Mesenchymal stem cell (in vitro differentiated cells and primary cell): ENCODE measurements around the gene KANSL2.
A peak's percentile ranks its signal among the peaks of the same experiment; 100 is the strongest.

Experiments
- DNase-seq: peaks from one replicate; pipeline ENCODE4 v3.0.0-alpha.2; 2013
- H2AFZ ChIP-seq: one replicate; pipeline ENCODE4 v1.6.1; 2013; ENCODE audit warnings: low read depth, mild to moderate bottlenecking, control low read depth, inconsistent platforms, low read length, moderate library complexity
- H2AK5ac ChIP-seq: 2 replicates; pipeline ENCODE4 v1.6.1; 2013; ENCODE audit warnings: low read length, moderate library complexity, mild to moderate bottlenecking, inconsistent platforms; ENCODE audit not compliant: severe bottlenecking
- H2BK120ac ChIP-seq: one replicate; pipeline ENCODE4 v1.6.1; 2013; ENCODE audit warnings: low read depth, mild to moderate bottlenecking, inconsistent platforms, low read length, moderate library complexity
- H2BK12ac ChIP-seq, 2 experiments: one replicate each; pipeline ENCODE4 v1.6.1; 2013; ENCODE audit warnings: inconsistent platforms in 2 of 2, low read length in 2 of 2, mild to moderate bottlenecking in 2 of 2, moderate library complexity in 2 of 2, control low read depth in 1 of 2
- H2BK15ac ChIP-seq: one replicate; pipeline ENCODE4 v1.6.1; 2013; ENCODE audit warnings: mild to moderate bottlenecking, low read depth, inconsistent platforms; ENCODE audit not compliant: poor library complexity, severe bottlenecking
- H2BK5ac ChIP-seq: 2 replicates; pipeline ENCODE4 v1.6.1; 2013; ENCODE audit warnings: low read depth, mild to moderate bottlenecking, low read length, control low read depth, inconsistent platforms; ENCODE audit not compliant: poor library complexity, severe bottlenecking
- H3K14ac ChIP-seq, 2 experiments: one replicate each; pipeline ENCODE4 v1.6.1; 2013; ENCODE audit warnings: inconsistent platforms in 2 of 2, low read length in 2 of 2, control low read depth in 1 of 2, mild to moderate bottlenecking in 1 of 2, moderate library complexity in 1 of 2
- H3K18ac ChIP-seq, 2 experiments: one replicate each; pipeline ENCODE4 v1.6.1; 2013; ENCODE audit warnings: inconsistent platforms in 2 of 2, low read length in 2 of 2, control low read depth in 1 of 2, low read depth in 1 of 2, mild to moderate bottlenecking in 1 of 2
- H3K23ac ChIP-seq, 2 experiments: one replicate each; pipeline ENCODE4 v1.6.1; 2013; ENCODE audit warnings: inconsistent platforms in 2 of 2, low read length in 2 of 2, mild to moderate bottlenecking in 2 of 2, moderate library complexity in 2 of 2, control low read depth in 1 of 2
- H3K27ac ChIP-seq: 2 replicates; pipeline ENCODE4 v1.5.1; 2013; ENCODE audit warnings: mild to moderate bottlenecking, moderate library complexity, low read length, control low read depth, inconsistent platforms; ENCODE audit not compliant: poor library complexity, severe bottlenecking
- H3K27me3 ChIP-seq, 2 experiments: 2 replicates each; pipeline versions ENCODE4 v1.6.1 to v1.7.0; 2013; ENCODE audit warnings: low read length in 2 of 2, mild to moderate bottlenecking in 2 of 2, moderate library complexity in 2 of 2, control low read depth in 1 of 2, inconsistent platforms in 1 of 2; ENCODE audit not compliant: control insufficient read depth in 1 of 2, insufficient read depth in 1 of 2
- H3K36me3 ChIP-seq, 2 experiments: 2 replicates each; pipeline versions ENCODE4 v1.6.1 to v1.7.0; 2013; ENCODE audit warnings: low read length in 2 of 2, control low read depth in 1 of 2, inconsistent platforms in 1 of 2, low read depth in 1 of 2, mild to moderate bottlenecking in 1 of 2; ENCODE audit not compliant: insufficient read depth in 2 of 2, control insufficient read depth in 1 of 2
- H3K4ac ChIP-seq, 2 experiments: one replicate each; pipeline ENCODE4 v1.6.1; 2013; ENCODE audit warnings: inconsistent platforms in 2 of 2, low read length in 2 of 2, mild to moderate bottlenecking in 2 of 2, moderate library complexity in 2 of 2, control low read depth in 1 of 2, low read depth in 1 of 2
- H3K4me1 ChIP-seq: 2 replicates; pipeline ENCODE4 v1.6.1; 2013; ENCODE audit warnings: low read depth, low read length, control low read depth; ENCODE audit not compliant: control insufficient read depth, insufficient read depth
- H3K4me2 ChIP-seq: 2 replicates; pipeline ENCODE4 v1.6.1; 2013; ENCODE audit warnings: low read length, mild to moderate bottlenecking, inconsistent platforms; ENCODE audit not compliant: poor library complexity, severe bottlenecking
- H3K4me3 ChIP-seq, 2 experiments: 2 replicates each; pipeline versions ENCODE4 v1.5.1 to v1.7.0; 2013; ENCODE audit warnings: low read length in 2 of 2, mild to moderate bottlenecking in 2 of 2, control low read depth in 1 of 2, low read depth in 1 of 2; ENCODE audit not compliant: insufficient read depth in 1 of 2
- H3K79me1 ChIP-seq: replicated peaks from 2 replicates; pipeline ENCODE4 v1.6.1; 2013; ENCODE audit warnings: mild to moderate bottlenecking, control low read depth, low read length, inconsistent platforms; ENCODE audit not compliant: poor library complexity, severe bottlenecking
- H3K9ac ChIP-seq: 2 replicates; pipeline ENCODE4 v1.7.0; 2013; ENCODE audit warnings: mild to moderate bottlenecking, low read length, moderate library complexity
- H3K9me3 ChIP-seq: 2 replicates; pipeline ENCODE4 v1.7.0; 2013; ENCODE audit warnings: mild to moderate bottlenecking, low read length; ENCODE audit not compliant: control insufficient read depth
- H4K8ac ChIP-seq: one replicate; pipeline ENCODE4 v1.6.1; 2013; ENCODE audit warnings: inconsistent platforms, mild to moderate bottlenecking, low read length, moderate library complexity
- H4K91ac ChIP-seq: one replicate; pipeline ENCODE4 v1.6.1; 2013; ENCODE audit warnings: mild to moderate bottlenecking, low read length, inconsistent platforms
- WGBS: methylation state at CpG from one replicate; pipeline ENCODE4 v1.1.7; 2013; ENCODE audit warnings: mixed read lengths; 5-methylcytosine and 5-hydroxymethylcytosine counted together

Gene KANSL2

DNA sequence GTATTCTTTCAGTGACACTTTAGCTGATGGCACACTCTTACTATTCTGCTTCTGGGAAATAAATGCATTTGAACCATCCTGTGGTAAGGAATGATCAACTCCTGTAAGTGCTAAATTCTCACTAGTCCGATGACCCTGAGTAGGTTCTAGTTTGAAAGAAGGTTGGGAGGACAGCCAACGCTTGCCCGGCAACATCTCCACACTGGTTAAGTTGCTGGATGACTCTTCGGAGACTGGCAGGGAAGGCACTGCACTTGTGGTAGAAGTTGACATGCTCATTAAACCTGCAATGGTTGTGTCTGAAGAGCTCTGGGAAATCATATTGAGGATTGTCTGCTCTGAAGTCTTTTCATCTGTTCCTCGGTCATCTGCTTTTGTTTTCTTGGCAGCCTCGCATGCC, 12.0 kb upstream of the KANSL2 start:
- WGBS: 98% methylated on average over 6 of the region's 6 CpGs

DNA sequence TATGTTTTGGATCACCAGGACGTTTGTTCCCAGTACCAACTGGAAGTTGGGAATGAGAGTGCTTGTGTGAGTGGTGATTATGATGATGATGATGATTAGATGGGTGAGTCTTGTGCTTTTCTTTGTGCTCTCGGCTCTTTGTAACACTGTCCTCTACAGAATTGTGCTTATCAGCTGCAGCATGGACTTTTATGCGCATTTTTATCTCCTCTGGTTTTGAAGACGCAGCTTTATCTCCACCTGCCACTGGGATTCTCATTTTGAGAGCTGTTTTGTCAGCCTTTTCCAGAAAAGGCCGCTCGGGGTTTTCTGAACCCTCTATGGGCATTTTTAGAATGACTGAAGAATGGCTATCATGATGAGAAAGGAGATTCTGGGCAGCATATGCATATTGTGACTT, 11.5 kb upstream of the KANSL2 start:
- Histone ChIP-seq H3K27ac (no peak overlapping the region), H3K27me3 (no peaks in the 10 kb centered on the region), H2BK5ac (no peak overlapping the region), H2BK120ac (no peak overlapping the region), H3K4me3 (no peak overlapping the region), H2AK5ac (no peak overlapping the region), H4K91ac (no peak overlapping the region), H3K14ac (no peak overlapping the region), H3K36me3 (peaks cover 23 to 92% of the 10 kb centered on the region in 2 experiments), H3K18ac (no peak overlapping the region), H3K23ac (no peak overlapping the region), H2AFZ (no peak overlapping the region), H3K4me2 (no peak overlapping the region), H4K8ac (no peak overlapping the region), H3K4me1 (no peaks in the 10 kb centered on the region), H3K4ac (no peak overlapping the region), H2BK15ac (no peak overlapping the region), H3K9me3 (no peaks in the 10 kb centered on the region), H3K9ac (no peak overlapping the region), H2BK12ac (no peak overlapping the region), H3K79me1 (peaks cover 26% of the 10 kb centered on the region)
- WGBS: 87% methylated on average over 6 of the region's 6 CpGs
- DNase-seq: no peak

More for the DNA sequence above, 12.0 kb upstream of the KANSL2 start:
- Histone ChIP-seq H3K14ac (no peak overlapping the region), H3K18ac (no peak overlapping the region), H3K36me3 (peaks cover 23 to 91% of the 10 kb centered on the region in 2 experiments), H3K27me3 (no peaks in the 10 kb centered on the region), H2BK12ac (no peak overlapping the region), H2BK120ac (no peak overlapping the region), H2AFZ (no peak overlapping the region), H3K4me1 (no peaks in the 10 kb centered on the region), H3K79me1 (peaks cover 24% of the 10 kb centered on the region), H4K8ac (no peak overlapping the region), H3K9me3 (no peaks in the 10 kb centered on the region), H2BK5ac (no peak overlapping the region), H4K91ac (no peak overlapping the region), H3K4ac (no peak overlapping the region), H3K4me3 (no peak overlapping the region), H2BK15ac (no peak overlapping the region), H3K23ac (no peak overlapping the region), H2AK5ac (no peak overlapping the region), H3K27ac (no peak overlapping the region), H3K4me2 (no peak overlapping the region), H3K9ac (no peak overlapping the region)
- no peak for DNase-seq

GRCh38 chr12:48691826-48692487, 9.9 kb upstream of the KANSL2 start:
- H3K27me3 ChIP-seq: no peaks in the 10 kb centered on the region
- peaks cover 26% of the 10 kb centered on the region for H3K79me1 ChIP-seq
- H3K9ac ChIP-seq: no peak overlapping the region
- H2BK5ac ChIP-seq: no peak overlapping the region
- H3K9me3 ChIP-seq: no peaks in the 10 kb centered on the region
- no peaks in the 10 kb centered on the region for H3K4me1 ChIP-seq
- no peak overlapping the region for H4K91ac ChIP-seq
- H2BK120ac ChIP-seq: no peak overlapping the region
- H2AK5ac ChIP-seq: peak overlapping the region; percentile 92
- no peak for DNase-seq
- H4K8ac ChIP-seq: no peak overlapping the region
- no peak overlapping the region for H3K18ac ChIP-seq
- H3K4ac ChIP-seq: no peak overlapping the region
- no peak overlapping the region for H3K23ac ChIP-seq
- H3K27ac ChIP-seq: peak overlapping the region; percentile 75
- WGBS: no CpG with 5 or more reads among the region's 2 CpGs
- H3K4me3 ChIP-seq: no peak overlapping the region
- H2BK12ac ChIP-seq: no peak overlapping the region
- H3K36me3 ChIP-seq: peaks cover 23 to 92% of the 10 kb centered on the region in 2 experiments
- H3K14ac ChIP-seq: no peak overlapping the region
- no peak overlapping the region for H3K4me2 ChIP-seq
- no peak overlapping the region for H2AFZ ChIP-seq
- H2BK15ac ChIP-seq: no peak overlapping the region

GRCh38 chr12:48690990-48691389, 9.0 kb upstream of the KANSL2 start:
- H2BK12ac ChIP-seq: no peak overlapping the region
- H3K4me1 ChIP-seq: no peaks in the 10 kb centered on the region
- H3K79me1 ChIP-seq: peaks cover 22% of the 10 kb centered on the region
- H3K18ac ChIP-seq: no peak overlapping the region
- H2AFZ ChIP-seq: no peak overlapping the region
- no peaks in the 10 kb centered on the region for H3K9me3 ChIP-seq
- H3K23ac ChIP-seq: no peak overlapping the region
- no peaks in the 10 kb centered on the region for H3K27me3 ChIP-seq
- no peak overlapping the region for H2BK120ac ChIP-seq
- no peak overlapping the region for H3K9ac ChIP-seq
- no peak overlapping the region for H3K4ac ChIP-seq
- H2BK15ac ChIP-seq: no peak overlapping the region
- no peak overlapping the region for H3K4me3 ChIP-seq
- H3K36me3 ChIP-seq: peaks cover 22 to 83% of the 10 kb centered on the region in 2 experiments
- H3K27ac ChIP-seq: peak overlapping the region; percentile 75
- no peak overlapping the region for H4K91ac ChIP-seq
- H3K4me2 ChIP-seq: no peak overlapping the region
- no peak overlapping the region for H2BK5ac ChIP-seq
- WGBS: 85% methylated on average over 4 of the region's 4 CpGs
- no peak for DNase-seq
- no peak overlapping the region for H4K8ac ChIP-seq
- no peak overlapping the region for H3K14ac ChIP-seq
- no peak overlapping the region for H2AK5ac ChIP-seq
